Stomach (tissue), 4 donors: ENCODE measurements around the gene PAQR5.

Source experiments
- CTCF ChIP-seq, 7 experiments: fragments of 450-650 bp in 4 of 7; fragments of 200-600 bp in 3 of 7; sonication (generic) in 3 of 7; IDR thresholded peaks; one replicate each; pipeline ENCODE4 v1.5.1; 2016 to 2019; ENCODE audit warnings: antibody characterized with exemption in 7 of 7, control low read depth in 2 of 7, mild to moderate bottlenecking in 1 of 7
- POLR2A ChIP-seq, 4 donors: fragments of 450-650 bp; IDR thresholded peaks; one replicate each; pipeline ENCODE4 v1.6.1; 2016; ENCODE audit warnings: antibody characterized with exemption in 4 of 4, control low read depth in 2 of 4, mild to moderate bottlenecking in 1 of 4, moderate library complexity in 1 of 4

DNA sequence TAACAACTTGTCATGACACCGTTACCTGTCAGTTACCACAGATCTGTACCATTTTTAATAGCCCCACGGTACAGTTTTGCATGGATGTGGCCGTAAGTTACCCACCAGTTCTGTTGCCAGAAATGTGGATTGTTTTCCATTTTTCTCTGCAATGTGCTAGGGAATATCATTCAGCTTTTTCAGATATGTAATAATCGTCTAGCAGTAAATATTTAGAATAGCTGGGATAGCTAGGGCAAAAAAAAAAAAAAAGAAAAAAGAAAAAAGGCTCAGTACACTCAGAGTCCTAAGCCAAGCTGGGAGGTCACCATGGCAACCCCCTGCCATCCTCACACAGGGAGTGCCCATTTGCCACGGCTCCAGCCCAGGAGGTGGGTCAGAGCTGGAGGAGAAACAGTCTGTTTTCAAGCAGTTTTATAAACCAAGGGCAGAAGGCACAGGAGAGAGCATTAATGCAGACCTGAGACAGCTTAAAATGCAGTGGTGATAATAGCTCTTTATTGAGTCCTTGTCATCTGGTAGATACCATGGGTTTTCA is 25.2 kb downstream of the PAQR5 start:
- TF ChIP-seq CTCF (IDR thresholded peaks at IDR 0.05) (no peak), POLR2A (IDR thresholded peaks at IDR 0.05) (no peak)
